ENCODE data around the gene CNGA2. TPM values are rescaled to one million over a fixed set of nuclear protein-coding genes. Genes with fewer than 3 reads are reported as not detected.
"Not testable (repeated sequence)": the region's sequence is repeated elsewhere in the genome, so short reads cannot be mapped to it uniquely, and the experiment has no call there.

Gene CNGA2
- total RNA-seq (2014; rRNA removed; shearing (Covaris generic); ENCODE audit: low replicate concordance), result not detected in 2 replicates

DNA sequence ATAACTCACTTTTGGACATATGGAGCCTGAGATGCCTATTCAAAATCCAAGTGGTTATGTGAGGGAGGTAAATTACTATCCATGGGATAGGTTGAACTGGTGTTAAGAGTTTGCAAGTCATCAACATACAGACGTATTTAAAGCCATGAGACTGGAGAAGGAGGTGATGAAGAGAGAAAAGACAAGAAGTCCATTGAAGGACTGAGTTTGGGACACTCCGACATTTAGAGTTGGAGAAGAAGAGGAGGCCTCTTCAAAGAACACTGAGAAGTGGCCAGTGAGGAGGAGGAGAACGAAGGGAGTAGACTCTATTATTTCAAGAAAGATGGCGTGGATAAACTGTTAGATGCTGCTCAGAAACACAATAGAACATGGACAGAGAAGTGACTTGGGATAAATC is at the start of gene CNGA2:
Gene CNGA2, plus strand, starts transcription at position 301 of the 400 bp plus-strand sequence. CDS start 3,738 bp downstream, outside the sequence.
- no peak within 1 kb of the TSS for H3K4me3 ChIP-seq
- no peak for DNase-seq
- no peaks in the 10 kb centered on the region for H3K27me3 ChIP-seq
- H3K36me3 ChIP-seq, result no peaks in the 10 kb centered on the region
- no peaks in the 10 kb centered on the region for H3K9me3 ChIP-seq

DNA sequence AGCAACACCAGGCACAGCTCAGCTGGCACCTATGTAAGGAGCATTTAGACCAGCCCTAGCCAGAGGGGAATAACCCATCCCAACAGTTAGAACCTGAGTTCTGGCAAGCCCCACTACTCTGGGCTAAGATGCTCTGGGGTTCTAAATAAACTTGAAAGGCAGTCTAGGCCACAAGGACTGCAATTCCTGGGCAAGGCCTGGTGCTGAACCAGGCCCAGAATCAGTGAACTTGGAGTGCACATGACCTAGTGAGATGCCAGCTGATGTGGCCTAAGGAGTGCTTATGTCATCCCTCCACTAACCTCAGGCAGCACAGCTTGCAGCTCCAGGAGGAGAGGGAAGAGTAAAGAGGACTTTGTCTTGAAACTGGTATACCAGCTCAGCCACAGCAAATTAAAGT is 46.9 kb upstream of the CNGA2 start:
- no peak for DNase-seq
- Histone ChIP-seq H3K9me3 (no peaks in the 10 kb centered on the region), H3K4me3 (no peak overlapping the region)

DNA sequence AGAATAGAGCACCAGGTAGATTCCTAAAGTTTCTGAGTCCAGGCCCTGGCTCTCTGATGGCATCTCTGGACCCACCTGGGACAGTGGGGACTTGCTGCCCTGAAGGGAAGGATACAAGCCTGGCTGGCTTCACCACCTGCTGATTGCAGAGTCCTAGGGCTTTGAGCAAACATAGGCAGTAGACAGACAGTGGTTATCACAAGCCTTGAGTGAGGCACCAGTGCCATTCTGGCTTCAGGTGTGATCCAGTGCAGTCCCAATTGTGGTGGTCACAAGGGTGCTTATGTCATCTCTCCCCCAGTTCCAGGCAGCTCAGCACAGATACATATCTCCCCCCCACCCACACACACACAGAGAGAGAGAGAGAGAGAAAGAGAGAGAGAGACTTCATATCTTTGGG is 45.9 kb upstream of the CNGA2 start:
- H3K4me3 ChIP-seq, result no peak overlapping the region
- H3K9me3 ChIP-seq, result no peaks in the 10 kb centered on the region
- H3K36me3 ChIP-seq, result no peaks in the 10 kb centered on the region
- no peaks in the 10 kb centered on the region for H3K27me3 ChIP-seq
- no peak for DNase-seq

More for the DNA sequence above, 46.9 kb upstream of the CNGA2 start:
- Histone ChIP-seq H3K36me3 (no peaks in the 10 kb centered on the region), H3K27me3 (no peaks in the 10 kb centered on the region)

DNA sequence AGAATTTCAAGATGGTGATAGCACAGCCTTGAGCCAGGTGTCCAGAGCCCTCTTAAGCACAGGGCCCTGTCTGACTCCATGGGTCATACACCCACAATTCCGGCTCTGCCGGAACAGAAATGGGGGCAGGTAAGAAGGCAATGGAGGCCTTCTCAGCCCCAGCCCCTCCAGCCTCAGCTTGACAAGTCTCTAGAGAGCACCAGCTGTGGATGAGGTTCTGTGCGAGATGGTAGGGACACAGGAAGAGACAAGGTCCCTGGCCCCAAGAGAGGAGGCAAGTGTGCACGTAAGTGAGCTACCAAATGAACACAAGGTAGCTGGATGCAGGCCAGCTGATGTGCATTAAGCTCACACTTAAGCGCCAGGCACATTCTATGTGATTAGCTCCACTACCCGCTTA is 41.7 kb upstream of the CNGA2 start:
- Histone ChIP-seq H3K9me3 (no peaks in the 10 kb centered on the region), H3K27me3 (no peaks in the 10 kb centered on the region), H3K36me3 (no peaks in the 10 kb centered on the region), H3K4me3 (no peak overlapping the region)
- no peak for DNase-seq

DNA sequence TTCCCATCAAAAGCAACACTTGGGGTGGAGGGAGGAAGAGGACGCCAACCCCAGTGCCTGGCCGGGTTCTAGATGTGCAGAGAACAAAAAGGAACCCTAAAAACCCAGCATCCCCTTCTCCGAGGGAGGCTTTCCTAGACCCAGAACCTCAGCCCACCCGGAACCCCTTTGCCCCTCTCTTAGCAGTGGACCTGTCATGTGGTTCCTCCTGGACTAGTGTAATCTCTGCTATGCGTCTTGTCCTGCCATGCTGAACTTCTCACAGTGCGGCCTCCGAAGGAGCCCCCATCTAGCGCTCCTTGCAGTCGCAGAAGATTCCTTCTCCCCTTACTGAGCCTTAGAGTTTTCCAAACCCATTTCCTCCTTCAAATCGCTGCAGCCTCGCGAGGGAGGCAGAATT is 40.4 kb upstream of the CNGA2 start:
- Histone ChIP-seq H3K4me3 (no peak overlapping the region), H3K9me3 (no peaks in the 10 kb centered on the region), H3K27me3 (no peaks in the 10 kb centered on the region), H3K36me3 (no peaks in the 10 kb centered on the region)
- DNase-seq, result no peak

DNA sequence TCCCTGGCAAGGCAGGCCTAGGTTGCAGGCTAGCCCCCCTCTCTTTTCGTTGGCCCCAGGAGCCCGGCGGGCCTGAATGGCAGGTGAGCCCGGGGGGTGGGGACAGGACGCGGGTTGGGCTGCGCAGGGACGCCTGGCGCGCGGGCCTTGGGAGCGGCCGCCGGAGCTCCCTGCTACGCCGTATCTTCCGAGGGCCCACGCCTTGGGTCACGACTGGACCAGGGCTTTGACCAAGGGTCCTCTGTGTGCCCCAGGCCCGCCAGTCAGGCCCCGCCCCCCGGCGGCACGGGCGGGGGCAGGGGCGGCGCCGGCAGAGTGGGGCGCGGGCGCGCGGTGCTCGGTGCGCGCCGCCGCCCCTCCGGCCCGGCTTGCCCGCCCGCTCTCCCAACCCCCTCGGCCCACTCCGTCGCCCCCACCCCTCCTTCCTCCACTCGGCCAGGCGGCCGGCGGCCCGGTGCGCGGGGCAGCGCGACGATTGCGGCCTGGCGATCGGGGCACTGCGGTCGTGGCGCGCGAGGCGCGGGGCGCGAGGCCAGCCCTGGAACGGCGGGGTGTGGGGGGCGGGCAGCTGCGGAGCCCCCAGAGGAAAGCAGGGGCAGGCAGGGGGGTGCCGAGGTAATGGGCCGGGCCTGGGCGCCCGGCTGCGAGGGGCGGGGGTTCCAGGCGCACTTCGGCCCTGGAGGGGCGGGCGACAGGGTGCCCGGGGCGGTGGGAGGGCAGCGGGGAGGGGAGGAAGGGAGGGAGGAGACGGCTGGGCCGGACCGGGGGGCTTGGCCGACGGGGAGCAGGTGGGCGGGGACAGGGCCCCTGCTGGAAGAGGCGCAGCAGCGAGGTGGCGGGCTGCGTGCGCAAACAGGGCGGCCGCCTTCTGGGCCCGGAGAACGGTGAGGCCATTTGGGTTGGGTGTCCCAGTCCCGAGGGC is 39.6 kb upstream of the CNGA2 start, which contains the start of gene PRRG3:
Gene PRRG3, plus strand, starts transcription at position 798 of the 922 bp plus-strand sequence. CDS start 3,357 bp downstream, outside the sequence.
- DNase-seq, result no peak
- Histone ChIP-seq H3K9me3 (no peaks in the 10 kb centered on the region), H3K36me3 (no peaks in the 10 kb centered on the region), H3K4me3 (no peak within 1 kb of the TSS), H3K27me3 (no peaks in the 10 kb centered on the region)

DNA sequence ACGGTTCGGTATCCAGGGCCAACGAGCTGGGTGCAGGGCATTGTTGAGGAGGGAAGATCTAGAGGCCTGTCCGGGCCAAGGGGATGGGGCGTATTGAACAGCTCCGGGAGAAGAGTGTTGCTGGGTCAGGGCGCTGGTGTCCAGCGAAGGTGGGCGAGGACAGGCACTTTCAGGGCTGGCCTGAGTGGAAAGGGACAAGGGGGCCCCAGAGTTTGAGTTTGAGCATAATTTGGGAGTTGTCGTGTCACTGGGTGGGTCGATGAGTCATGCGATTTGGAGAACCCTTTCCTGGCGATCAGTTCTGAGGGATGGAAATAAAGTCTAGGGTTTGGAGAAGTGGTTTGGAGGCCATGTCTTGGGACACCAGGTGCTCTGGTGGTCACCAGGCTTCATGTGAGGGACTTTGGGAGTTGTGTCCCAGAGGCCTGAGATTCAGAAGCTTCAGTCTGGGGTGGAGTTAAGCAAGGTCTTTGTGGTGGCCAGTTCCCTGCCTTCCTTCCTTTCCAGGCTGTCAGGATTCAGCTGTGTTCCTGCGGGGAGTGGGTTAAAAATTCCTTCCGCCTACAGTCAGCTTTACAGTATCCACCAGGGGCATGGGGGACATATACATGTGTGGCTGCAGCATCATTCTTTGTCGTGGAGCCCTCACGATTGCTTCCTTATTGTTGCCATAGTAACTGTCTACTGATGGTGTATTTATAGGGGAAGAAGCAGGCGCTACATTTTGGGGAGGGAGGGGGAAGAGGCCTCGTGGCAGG is 38.8 kb upstream of the CNGA2 start:
- DNase-seq, result no peak
- no peaks in the 10 kb centered on the region for H3K9me3 ChIP-seq
- H3K4me3 ChIP-seq, result no peak overlapping the region
- H3K36me3 ChIP-seq, result no peaks in the 10 kb centered on the region
- H3K27me3 ChIP-seq, result no peaks in the 10 kb centered on the region

DNA sequence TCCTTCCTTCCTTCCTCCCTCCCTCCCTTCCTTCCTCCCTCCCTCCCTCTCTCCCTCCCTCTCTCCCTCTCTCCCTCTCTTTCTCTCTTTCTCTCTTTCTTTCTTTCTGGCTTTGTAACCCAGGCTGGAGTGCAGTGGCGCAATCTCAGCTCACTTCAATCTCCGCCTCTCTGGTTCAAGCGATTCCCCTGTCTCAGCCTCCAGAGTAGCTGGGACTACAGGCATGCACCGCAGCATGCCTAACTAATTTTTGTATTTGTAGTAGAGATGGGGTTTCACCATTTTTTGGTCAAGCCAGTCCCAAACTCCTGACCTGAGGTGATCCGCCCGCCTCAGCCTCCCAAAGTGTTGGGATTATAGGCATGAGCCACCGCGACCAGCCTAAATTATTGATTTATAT is 37.5 kb upstream of the CNGA2 start:
- not testable (repeated sequence) for H3K9me3 ChIP-seq, H3K4me3 ChIP-seq, DNase-seq, H3K27me3 ChIP-seq, H3K36me3 ChIP-seq

DNA sequence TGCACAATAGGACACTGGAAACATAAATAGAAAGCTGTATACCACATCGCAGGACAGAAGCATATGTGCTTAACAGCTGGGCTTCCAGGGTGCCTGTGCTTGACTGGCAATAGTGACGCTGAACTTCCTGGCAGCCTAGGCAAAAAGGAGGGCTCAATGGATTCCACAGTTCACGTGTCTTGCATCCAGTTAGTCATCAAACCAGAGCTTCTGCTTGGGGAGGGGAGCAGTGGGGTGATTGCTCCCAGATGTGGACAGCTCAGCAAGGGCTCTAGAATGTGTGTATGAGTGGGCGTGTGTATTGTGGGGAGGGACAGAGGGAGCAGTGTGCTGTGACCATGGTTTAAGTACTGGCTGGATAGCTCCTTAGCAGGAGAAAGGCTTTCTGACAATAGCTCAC is 37.0 kb upstream of the CNGA2 start:
- no peaks in the 10 kb centered on the region for H3K36me3 ChIP-seq
- DNase-seq, result peak; percentile 85

DNA sequence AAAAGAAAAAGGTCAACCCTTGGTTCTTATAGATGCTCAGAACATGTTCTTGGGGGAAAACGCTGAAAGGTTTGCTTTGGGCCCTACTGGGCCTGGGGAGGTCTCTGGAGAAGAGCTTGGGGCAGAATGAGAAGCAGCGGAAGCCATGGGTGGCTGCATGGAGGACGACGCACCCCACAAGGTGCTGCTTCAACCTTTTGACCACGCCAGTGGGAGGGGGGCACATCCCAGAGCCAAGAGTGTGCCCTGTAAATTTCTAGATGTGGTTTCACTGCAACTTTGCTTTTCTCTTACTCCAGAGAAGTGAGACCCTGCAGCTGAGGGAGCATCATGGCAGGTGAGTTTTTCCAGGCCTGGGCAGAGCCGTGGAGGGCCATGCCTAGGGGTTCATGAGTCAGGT is 36.1 kb upstream of the CNGA2 start:
- no peak for DNase-seq
- H3K36me3 ChIP-seq, result no peaks in the 10 kb centered on the region

More for the DNA sequence above, 37.0 kb upstream of the CNGA2 start:
- no peaks in the 10 kb centered on the region for H3K27me3 ChIP-seq
- no peaks in the 10 kb centered on the region for H3K9me3 ChIP-seq
- no peak overlapping the region for H3K4me3 ChIP-seq

DNA sequence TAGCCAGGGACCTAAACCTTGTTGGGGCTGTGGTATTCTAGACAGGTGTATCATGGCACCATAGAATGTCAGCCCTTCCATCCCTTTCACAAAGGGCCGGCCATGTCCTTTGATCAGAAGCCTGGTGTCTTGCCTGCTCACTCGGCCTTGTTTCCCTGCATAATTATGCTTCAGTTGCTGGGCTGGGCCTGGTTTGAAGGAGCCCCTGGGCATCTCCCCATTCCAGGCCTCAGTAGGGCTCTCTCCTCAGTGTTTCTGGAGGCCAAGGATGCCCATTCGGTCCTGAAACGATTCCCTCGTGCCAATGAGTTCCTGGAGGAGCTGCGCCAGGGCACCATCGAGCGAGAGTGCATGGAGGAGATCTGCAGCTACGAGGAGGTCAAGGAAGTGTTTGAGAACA is 34.8 kb upstream of the CNGA2 start:
- no peaks in the 10 kb centered on the region for H3K9me3 ChIP-seq
- H3K36me3 ChIP-seq, result no peaks in the 10 kb centered on the region
- no peaks in the 10 kb centered on the region for H3K27me3 ChIP-seq
- no peak for DNase-seq
- H3K4me3 ChIP-seq, result no peak overlapping the region

More for the DNA sequence above, 36.1 kb upstream of the CNGA2 start:
- Histone ChIP-seq H3K4me3 (no peak overlapping the region), H3K27me3 (no peaks in the 10 kb centered on the region), H3K9me3 (no peaks in the 10 kb centered on the region)

DNA sequence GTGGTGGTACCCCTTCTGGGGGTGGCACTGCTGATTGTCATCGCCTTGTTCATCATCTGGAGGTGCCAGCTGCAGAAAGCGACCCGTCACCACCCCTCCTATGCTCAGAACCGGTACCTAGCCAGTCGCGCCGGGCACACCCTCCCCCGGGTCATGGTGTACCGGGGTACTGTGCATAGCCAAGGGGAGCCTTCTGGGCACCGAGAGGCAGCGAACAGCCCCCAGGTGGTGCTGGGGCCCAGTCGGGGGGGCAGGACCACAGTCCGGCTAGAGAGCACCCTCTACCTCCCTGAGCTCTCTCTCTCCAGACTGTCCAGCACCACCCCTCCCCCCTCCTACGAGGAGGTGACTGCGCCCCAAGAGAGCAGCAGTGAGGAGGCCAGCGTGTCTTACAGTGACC is 34.0 kb upstream of the CNGA2 start:
- Histone ChIP-seq H3K4me3 (no peak overlapping the region), H3K9me3 (no peaks in the 10 kb centered on the region), H3K27me3 (no peaks in the 10 kb centered on the region), H3K36me3 (no peaks in the 10 kb centered on the region)
- no peak for DNase-seq

DNA sequence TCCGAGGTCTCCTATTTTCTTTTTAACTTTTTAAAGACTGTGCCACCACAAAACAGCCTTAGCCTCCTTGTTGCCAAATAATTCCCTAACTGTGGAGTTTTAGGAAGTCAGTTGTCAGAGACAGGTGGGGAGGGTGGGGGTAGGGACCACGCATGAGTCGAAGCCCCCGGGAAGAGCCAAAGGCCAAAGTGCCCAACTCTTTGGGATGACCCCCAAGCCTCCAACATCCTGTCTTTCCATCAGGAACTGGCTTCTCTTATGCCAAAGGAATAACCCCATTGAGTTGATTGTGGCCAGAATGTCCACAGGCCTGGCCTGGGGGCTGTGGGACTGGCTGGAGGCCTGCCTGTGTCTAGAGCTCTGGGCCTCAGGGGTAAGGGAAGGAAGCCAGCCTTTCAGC is 33.5 kb upstream of the CNGA2 start:
- H3K27me3 ChIP-seq, result no peaks in the 10 kb centered on the region
- no peaks in the 10 kb centered on the region for H3K36me3 ChIP-seq
- no peak for DNase-seq
- H3K4me3 ChIP-seq, result no peak overlapping the region
- H3K9me3 ChIP-seq, result no peaks in the 10 kb centered on the region

DNA sequence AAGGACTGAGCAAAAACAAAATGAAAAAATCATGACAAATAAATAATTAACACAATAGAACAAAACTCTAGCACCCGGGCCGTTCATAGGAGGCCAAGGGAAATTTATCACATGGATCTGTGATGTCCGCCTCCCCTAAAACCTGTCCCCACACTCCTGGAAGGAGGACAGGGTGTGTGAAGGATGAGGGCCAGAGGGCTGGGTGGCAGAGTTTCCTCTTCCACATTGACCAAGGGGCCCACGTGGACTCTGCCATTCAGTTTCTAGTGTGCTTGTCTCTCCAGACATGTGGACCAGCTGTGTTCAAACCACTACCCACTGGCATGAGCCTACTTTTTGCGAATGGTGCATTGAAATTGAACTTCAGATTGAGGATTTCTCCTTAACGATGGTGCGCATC is 33.0 kb upstream of the CNGA2 start:
- H3K36me3 ChIP-seq, result no peaks in the 10 kb centered on the region
- no peak for DNase-seq
- H3K9me3 ChIP-seq, result no peaks in the 10 kb centered on the region
- H3K27me3 ChIP-seq, result no peaks in the 10 kb centered on the region
- no peak overlapping the region for H3K4me3 ChIP-seq

DNA sequence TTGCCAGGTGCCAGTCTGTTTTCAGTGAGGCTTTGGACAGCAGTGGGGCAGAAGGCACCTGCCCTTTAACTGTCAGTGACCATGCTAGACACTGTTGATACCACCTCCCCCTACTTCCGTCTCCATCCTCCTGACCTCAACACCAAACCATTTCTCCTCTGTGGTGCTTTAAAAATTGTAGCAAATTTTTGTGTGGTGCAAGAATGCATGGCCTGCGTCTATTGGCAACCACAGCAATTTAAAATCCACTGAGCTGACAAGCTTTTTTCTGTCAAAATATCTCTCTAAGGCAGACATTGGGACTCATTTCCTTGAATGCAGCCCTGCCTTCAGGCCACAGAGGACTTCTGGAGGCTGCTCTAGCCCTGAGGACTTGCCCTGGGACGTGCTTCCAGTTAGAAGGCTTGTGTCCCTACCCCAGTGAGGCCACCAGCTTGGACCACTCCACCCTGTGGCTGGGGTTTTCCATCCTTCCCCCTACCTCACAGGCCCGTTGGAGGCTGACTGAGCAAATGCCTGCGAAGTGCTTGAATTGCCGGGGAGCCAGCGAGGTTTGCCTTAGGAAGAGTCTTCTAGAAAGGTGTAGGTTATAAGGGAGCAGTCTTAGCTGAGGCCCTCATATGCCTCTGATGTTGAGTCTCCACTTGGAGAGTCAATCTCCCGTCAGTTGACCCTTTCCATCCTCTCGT is 32.4 kb upstream of the CNGA2 start:
- no peaks in the 10 kb centered on the region for H3K27me3 ChIP-seq
- no peak for DNase-seq
- no peaks in the 10 kb centered on the region for H3K36me3 ChIP-seq
- H3K4me3 ChIP-seq, result no peak overlapping the region
- H3K9me3 ChIP-seq, result no peaks in the 10 kb centered on the region

DNA sequence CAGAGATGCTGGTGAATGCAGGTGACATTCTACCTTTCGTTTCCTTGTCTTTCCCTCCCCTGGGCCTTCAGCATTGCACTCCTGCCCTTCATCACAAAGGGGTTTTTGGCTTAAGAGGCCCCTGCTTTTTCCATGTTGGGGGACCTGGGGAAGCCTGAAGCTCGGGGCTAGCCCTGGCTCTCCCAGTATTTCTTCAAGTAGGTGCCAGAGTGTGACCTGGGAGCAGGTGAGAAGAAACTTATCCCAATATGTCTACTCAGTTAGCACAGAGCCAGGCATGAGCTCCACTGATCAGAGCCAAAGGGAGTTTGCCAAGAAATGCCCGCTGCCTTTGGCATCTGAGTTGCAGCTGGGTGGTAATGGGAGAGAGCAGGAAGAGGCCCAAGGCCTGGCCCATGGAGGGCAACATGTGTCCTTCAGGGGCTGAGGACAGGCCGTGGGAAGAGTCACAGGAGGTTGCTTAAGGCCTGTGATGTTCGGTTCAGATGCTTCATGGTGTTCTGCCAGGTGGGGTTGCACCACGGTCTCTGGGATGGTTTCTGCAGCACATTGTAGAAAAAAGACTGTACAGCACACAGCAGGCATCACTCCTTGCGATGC is 31.7 kb upstream of the CNGA2 start:
- Histone ChIP-seq H3K27me3 (no peaks in the 10 kb centered on the region), H3K36me3 (no peaks in the 10 kb centered on the region)

More for the DNA sequence above, 31.7 kb upstream of the CNGA2 start:
- no peak for DNase-seq
- no peak overlapping the region for H3K4me3 ChIP-seq
- no peaks in the 10 kb centered on the region for H3K9me3 ChIP-seq

Data from MG63 (cell line).